Osteocyte (in vitro differentiated cells): Measurements from ENCODE around the gene ASCL5. TPM values are rescaled to one million over a fixed set of nuclear protein-coding genes. Genes with fewer than 3 reads are reported as not detected.
A peak's percentile ranks its signal among the peaks of the same experiment; 100 is the strongest.

Source experiments
- DNase-seq: peaks from one replicate; pipeline ENCODE4 v3.0.0; 2021; ENCODE audit warnings: mixed read lengths; ENCODE audit not compliant: unreplicated experiment; ENCODE audit errors: extremely low spot score
- H3K27ac Mint-ChIP-seq: one replicate; pipeline ENCODE4 v1.8.0; 2021; ENCODE audit warnings: mild to moderate bottlenecking, mixed read lengths; ENCODE audit not compliant: unreplicated experiment
- H3K27me3 Mint-ChIP-seq: one replicate; pipeline ENCODE4 v1.8.0; 2021; ENCODE audit warnings: mixed read lengths; ENCODE audit not compliant: unreplicated experiment
- H3K36me3 Mint-ChIP-seq: one replicate; pipeline ENCODE4 v1.8.0; 2021; ENCODE audit warnings: mixed read lengths; ENCODE audit not compliant: unreplicated experiment
- H3K4me1 Mint-ChIP-seq: one replicate; pipeline ENCODE4 v1.8.0; 2021; ENCODE audit warnings: mixed read lengths; ENCODE audit not compliant: unreplicated experiment
- H3K4me3 Mint-ChIP-seq: one replicate; pipeline ENCODE4 v1.8.0; 2021; ENCODE audit warnings: mild to moderate bottlenecking, moderate library complexity, mixed read lengths; ENCODE audit not compliant: unreplicated experiment
- H3K9me3 Mint-ChIP-seq: one replicate; pipeline ENCODE4 v1.8.0; 2021; ENCODE audit warnings: mixed read lengths; ENCODE audit not compliant: unreplicated experiment
- total RNA-seq: library from RNA; stranded (reverse); gene quantifications from 2 replicates; pipeline ENCODE4 v1.2.1, GENCODE V29; 2021
- TF ChIP-seq, protein P1 (sequence below): fragments of 200-600 bp; sonication (generic); IDR thresholded peaks from 2 replicates; pipeline ENCODE4 v1.5.0; 2021; ENCODE audit warnings: antibody characterized with exemption, mild to moderate bottlenecking, moderate library complexity

ASCL5 gene
- total RNA-seq, 1 donor from 2014 or later: not detected

DNA sequence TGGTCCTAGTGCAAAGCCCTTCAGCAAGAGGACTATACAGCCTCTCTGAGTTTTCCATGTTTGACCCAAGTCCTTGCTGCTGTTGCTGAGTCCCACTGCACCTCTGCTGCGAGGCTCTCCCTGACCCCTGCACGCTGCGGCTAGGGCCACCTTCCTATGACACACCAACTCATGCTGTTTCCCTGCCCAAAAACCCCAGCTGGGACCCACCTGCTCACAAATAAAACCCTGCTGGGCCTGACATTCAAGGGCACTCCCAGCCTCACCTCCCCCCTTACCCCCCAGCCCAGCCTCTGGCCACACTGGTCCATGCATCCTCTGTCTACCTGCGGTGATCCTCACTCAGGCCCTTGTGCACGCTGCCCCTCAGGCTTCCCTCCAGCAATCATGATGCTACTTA lies 12.3 kb upstream of the ASCL5 start:
- Mint-ChIP-seq H3K4me3 (no peak overlapping the region), H3K36me3 (peaks cover 50% of the 10 kb centered on the region), H3K27ac (no peak overlapping the region)

DNA sequence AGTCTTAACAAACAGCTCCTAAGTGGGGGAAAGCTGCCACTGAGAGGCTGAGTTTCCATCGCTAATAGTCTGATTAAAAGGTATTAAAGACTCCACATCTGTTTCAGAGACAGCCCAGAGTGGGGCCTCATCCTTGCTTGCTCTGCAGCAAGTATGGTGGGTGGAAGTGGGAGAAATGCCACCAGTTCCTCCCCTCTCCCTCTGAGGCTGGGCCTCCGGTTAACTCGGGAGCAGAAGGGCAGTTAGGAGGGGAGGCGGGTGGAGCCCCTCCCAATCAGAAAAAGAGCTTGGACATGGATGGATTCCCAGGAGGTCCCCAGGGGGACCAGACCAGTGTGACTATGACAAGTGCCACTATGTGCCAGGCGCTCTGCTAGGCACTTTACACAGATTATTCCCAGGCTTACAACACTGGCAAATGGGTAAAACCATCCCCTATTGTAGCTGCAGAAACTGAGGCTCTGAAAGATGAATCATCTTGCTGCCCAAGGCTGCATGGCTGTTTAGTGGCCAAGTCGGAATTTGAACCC lies 11.4 kb upstream of the ASCL5 start:
- Mint-ChIP-seq H3K9me3 (no peaks in the 10 kb centered on the region), H3K27ac (peak overlapping the region; percentile 14), H3K36me3 (peaks cover 41% of the 10 kb centered on the region), H3K27me3 (no peaks in the 10 kb centered on the region), H3K4me3 (no peak overlapping the region), H3K4me1 (peaks cover 16% of the 10 kb centered on the region)
- TF ChIP-seq, protein P1, sequence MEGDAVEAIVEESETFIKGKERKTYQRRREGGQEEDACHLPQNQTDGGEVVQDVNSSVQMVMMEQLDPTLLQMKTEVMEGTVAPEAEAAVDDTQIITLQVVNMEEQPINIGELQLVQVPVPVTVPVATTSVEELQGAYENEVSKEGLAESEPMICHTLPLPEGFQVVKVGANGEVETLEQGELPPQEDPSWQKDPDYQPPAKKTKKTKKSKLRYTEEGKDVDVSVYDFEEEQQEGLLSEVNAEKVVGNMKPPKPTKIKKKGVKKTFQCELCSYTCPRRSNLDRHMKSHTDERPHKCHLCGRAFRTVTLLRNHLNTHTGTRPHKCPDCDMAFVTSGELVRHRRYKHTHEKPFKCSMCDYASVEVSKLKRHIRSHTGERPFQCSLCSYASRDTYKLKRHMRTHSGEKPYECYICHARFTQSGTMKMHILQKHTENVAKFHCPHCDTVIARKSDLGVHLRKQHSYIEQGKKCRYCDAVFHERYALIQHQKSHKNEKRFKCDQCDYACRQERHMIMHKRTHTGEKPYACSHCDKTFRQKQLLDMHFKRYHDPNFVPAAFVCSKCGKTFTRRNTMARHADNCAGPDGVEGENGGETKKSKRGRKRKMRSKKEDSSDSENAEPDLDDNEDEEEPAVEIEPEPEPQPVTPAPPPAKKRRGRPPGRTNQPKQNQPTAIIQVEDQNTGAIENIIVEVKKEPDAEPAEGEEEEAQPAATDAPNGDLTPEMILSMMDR: no peak
- no peak for DNase-seq

More for the DNA sequence above, 12.3 kb upstream of the ASCL5 start:
- no peaks in the 10 kb centered on the region for H3K27me3 Mint-ChIP-seq
- peaks cover 16% of the 10 kb centered on the region for H3K4me1 Mint-ChIP-seq
- TF ChIP-seq, protein P1: no peak
- no peaks in the 10 kb centered on the region for H3K9me3 Mint-ChIP-seq
- no peak for DNase-seq

DNA sequence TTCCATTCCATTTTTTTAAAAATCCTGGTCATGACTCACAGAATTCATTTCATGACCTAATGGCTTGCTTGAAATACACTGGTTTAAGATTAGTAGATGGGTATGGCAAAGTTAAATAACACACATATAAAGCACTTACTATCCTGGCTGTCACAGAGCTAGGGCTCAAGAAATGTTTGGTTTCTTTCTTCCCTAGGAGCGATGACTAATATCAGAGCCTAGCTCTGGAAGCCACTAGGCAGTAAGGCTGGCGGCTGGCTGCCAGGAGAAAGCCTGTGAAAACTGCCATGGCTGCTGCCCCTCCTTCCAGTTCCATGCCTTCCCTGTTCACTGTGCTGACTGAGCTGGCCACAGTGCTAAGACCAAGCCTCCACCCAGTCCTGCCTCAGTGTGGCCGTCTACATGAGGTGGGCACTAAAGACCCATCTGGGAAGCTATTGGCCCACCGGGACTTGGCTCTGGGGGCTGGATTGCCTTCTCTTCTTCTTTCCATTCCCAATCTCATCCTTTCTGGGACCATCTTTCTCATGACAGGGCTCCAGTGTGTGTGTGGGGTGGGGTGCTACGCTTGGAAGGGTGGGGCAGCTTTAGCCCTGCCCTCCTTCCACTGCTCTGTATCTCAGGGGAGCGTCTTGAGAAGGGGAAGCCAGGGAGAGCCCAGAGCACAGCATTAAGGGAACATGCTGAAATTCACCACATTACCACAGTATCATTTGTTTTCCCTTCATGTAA lies 10.8 kb upstream of the ASCL5 start:
- no peaks in the 10 kb centered on the region for H3K9me3 Mint-ChIP-seq
- TF ChIP-seq, protein P1: no peak
- H3K36me3 Mint-ChIP-seq: peaks cover 35% of the 10 kb centered on the region
- no peaks in the 10 kb centered on the region for H3K27me3 Mint-ChIP-seq
- peak overlapping the region; percentile 87 for H3K27ac Mint-ChIP-seq
- DNase-seq: no peak
- peaks cover 16% of the 10 kb centered on the region for H3K4me1 Mint-ChIP-seq
- H3K4me3 Mint-ChIP-seq: no peak overlapping the region

DNA sequence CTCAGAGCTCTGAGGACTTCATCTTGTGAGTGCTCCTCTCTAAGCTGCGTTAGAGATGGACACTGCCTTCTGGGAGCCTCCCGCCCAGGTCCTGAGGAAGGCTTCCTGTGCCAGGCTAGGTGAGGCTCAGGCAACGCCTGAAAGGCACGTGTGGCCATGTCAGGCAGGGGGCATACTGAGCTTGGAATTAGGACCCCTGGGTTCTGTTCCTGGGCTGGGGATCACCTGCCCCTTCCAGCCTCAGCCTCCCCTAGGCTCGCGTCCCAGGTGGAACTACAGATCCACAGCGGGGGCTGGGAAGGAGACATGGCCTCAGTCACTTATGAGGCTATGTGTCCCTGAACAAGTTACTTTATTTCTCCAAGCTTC lies 10.0 kb upstream of the ASCL5 start:
- Mint-ChIP-seq H3K36me3 (peaks cover 29% of the 10 kb centered on the region), H3K27me3 (no peaks in the 10 kb centered on the region), H3K9me3 (no peaks in the 10 kb centered on the region), H3K27ac (no peak overlapping the region), H3K4me1 (peaks cover 16% of the 10 kb centered on the region), H3K4me3 (no peak overlapping the region)
- TF ChIP-seq, protein P1: no peak
- DNase-seq: no peak

DNA sequence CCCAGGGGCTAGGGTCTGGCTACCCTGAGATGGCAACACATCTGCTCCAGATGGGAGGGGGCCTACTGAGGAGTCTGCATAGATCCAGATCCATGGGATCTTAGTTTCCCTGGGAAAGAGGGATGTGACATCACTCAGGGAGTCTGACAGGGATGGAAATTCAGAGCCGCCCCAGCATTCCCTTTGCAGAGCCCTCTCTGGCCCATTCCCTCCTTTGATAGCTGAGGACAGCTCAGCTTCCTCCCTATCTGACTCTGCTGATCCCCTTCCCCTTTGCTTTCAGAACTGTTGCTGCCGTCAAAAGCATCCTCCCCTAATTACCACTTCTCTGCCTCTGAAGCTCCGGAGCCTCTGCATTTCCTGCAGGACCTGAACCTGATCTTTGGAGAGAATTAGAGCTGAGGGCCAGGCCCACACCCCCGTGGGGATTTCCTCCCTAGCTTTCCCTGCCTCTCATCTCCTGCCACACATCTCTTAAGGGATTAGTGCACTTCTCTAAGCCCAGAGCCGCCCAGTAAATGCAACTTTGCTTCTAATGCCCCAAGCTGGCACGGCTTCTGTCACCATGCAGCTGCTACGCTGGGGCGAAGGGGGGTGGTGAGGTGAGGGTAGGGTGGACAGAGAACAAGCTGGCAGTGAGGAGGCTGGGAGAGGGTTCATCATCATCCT lies 9.5 kb upstream of the ASCL5 start:
- Mint-ChIP-seq H3K4me3 (no peak overlapping the region), H3K4me1 (peaks cover 16% of the 10 kb centered on the region), H3K9me3 (no peaks in the 10 kb centered on the region), H3K36me3 (peaks cover 25% of the 10 kb centered on the region), H3K27ac (no peak overlapping the region), H3K27me3 (no peaks in the 10 kb centered on the region)
- TF ChIP-seq, protein P1: no peak
- DNase-seq: no peak
